Left kidney (tissue), 2 donors: Measurements from ENCODE around the gene GNB5. TPM values are rescaled to one million over a fixed set of nuclear protein-coding genes. Genes with fewer than 3 reads are reported as not detected.
A peak's percentile ranks its signal among the peaks of the same experiment; 100 is the strongest.
"Not testable (repeated sequence)": the region's sequence is repeated elsewhere in the genome, so short reads cannot be mapped to it uniquely, and the experiment has no call there.

Experiments
- DNase-seq: peaks from one replicate; pipeline ENCODE4 v3.0.0-alpha.2; 2013
- polyA plus RNA-seq: library from polyadenylated mRNA; unstranded; fragments of 120-200 nt; gene quantifications from one replicate; pipeline ENCODE4 v1.2.1, GENCODE V29; 2013; ENCODE audit not compliant: insufficient read length

Gene GNB5
- polyA plus RNA-seq, 1 donor = 16.9 TPM

DNA sequence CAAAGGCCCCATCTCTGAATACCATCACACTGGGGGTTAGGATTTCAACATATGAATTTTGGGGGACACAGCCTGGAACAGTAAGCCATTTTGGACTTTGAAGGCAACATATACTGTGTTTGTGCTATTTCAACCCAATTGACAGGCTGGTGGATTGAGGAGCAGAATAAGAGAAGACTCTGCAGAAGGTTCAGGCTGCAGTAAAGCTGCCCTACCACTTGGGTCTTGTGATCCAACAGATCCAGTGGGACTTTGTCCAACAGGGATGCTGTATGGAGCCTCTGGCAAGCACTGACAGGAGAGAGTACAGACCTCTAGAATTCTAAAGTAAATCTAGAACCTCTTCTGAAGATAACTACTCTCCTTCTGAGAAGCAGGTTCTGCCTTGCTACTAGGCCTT, 77.5 kb downstream of the GNB5 start:
- no peak for DNase-seq

DNA sequence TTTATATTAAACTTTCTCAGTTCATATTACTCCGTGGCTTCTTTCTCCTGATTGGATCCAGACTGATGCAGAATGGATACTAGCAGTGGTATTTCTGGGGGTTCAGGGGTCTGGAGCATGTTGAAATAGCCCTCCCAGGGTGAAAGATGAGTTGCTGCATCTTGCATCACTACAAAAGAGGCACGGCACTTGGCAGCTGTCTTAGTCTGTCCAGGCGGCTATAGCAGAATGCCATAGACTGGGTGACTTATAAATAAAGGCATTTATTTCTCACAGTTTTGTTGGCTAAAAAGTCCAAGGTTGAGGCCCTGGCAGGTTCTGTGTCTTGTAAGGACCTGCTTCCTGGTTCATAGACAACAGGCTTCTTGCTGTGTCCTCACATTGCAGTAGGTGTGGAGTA, 78.0 kb downstream of the GNB5 start:
- DNase-seq = no peak

DNA sequence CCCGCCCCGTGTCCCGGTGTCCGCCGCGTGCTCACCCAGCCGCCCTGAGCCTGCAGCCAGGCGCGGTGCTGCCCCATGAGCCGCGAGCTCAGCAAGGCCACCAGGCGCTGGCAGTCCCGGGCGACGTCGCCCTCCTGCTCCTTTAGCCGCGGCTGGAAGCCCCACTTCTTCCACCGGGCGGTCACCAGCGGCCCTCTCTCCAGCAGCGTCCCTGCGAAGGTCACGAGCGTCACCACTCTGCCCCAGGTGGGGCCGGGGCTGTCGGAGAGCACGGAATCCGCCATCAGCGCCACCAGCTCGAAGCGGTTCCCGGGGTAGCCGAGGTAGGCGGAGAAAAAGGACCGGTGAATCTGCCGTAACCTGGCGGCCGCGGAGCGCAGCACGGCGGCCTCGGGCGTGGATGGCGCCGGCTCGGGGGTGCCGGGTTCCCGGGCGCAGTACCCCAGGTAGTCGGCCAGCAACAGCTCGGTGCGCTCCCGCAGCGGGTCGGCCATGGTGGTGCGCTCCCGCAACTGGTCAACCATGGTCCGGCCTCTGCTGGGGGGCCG, 78.9 kb downstream of the GNB5 start:
- DNase-seq = peak; percentile 35

- DNase-seq = no peak
Observed at GRCh38 chr15:52111517-52112202, 79.5 kb downstream of the GNB5 start.

GRCh38 chr15:52109559-52110451, 81.4 kb downstream of the GNB5 start:
- no peak for DNase-seq

GRCh38 chr15:52107238-52107637, 84.0 kb downstream of the GNB5 start:
- no peak for DNase-seq

GRCh38 chr15:52106641-52107040, 84.6 kb downstream of the GNB5 start:
- no peak for DNase-seq

- DNase-seq = no peak
Observed at GRCh38 chr15:52105846-52106245, 85.3 kb downstream of the GNB5 start.

DNA sequence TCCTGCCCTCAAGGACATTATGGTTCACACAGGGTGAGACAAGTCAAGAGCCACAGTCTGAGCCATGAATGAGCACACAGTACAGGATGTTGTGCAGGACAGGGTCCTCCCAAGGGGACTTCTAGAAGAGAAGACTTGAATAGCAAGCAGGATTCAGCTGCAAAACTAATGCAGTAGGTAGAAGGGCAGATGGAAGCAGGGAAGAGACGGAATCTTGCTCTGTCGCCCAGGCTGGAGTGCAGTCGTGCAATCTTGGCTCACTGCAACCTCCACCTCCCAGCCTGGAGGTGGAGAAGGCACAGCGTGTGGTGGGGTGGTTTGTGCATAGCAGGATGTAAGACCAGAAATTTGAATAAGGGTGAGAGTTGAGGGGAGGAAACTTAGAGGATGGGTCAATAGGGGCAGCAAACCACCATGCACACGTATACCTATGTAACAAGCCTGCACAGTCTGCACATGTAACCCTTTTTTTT, 86.6 kb downstream of the GNB5 start:
- no peak for DNase-seq

DNA sequence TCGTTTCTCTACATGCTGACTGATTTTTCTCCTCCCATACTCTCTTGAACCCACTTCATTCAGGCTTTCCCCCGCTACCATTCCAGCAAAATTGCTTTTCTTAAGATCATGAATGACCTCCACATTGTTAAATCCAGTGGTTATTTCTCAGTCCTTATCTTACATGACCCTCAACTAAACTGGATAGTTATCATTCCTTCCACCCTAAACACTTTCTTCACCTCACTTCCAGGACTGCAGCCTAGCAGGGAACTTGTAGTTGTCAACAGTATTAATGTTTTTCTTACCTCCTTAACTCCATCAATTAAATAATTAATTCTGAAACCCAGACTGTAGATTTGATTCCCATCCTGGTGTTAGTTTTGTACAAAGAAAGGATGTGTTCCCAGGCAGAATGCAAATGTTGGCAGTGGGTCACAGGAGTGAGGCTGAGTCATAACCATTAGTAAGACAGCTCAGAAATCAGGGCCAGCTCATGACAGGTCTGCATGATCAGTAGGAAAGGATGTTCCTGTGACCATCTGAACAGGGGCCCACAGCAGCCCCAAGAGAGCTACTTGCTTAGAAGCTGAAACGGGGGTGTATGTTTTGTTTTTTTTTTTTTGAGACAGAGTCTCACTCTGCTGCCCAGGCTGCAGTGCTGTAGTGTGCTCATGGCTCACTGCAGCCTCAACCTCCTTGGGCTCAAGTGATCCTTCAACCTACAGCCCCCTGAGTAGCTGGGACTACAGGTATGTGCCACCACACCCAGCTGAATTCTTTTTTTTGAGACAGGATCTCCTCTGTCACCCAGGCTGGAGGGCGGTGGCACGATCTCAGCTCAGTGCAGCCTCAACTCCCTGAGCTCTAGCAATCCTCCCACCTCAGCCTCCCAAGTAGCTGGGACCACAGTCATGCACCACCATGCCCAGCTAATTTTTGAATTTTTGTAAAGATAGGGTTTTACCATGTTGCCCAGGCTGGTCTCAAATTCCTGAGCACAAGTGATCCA, 87.7 kb downstream of the GNB5 start:
- DNase-seq = no peak

DNA sequence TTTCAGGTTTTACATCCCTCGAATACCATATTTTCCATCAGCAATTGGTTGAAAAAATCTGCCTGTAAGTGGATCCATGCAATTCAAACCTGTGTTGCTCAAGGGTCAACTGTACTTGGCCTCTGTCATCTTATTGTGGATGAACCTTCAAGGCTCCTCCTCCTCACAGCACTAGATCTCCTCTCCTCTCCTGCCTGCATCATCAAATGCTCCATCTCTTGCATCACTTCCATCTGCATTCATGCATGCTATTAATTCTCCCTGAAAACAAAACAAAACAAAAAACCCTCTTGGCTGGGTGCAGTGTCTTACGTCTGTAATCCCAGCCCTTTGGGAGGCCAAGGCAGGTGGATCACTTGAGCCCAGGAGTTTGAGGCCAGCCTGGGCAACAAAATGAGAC, 88.7 kb downstream of the GNB5 start:
- DNase-seq = no peak

GRCh38 chr15:52101542-52102323, 89.5 kb downstream of the GNB5 start:
- DNase-seq = no peak

DNA sequence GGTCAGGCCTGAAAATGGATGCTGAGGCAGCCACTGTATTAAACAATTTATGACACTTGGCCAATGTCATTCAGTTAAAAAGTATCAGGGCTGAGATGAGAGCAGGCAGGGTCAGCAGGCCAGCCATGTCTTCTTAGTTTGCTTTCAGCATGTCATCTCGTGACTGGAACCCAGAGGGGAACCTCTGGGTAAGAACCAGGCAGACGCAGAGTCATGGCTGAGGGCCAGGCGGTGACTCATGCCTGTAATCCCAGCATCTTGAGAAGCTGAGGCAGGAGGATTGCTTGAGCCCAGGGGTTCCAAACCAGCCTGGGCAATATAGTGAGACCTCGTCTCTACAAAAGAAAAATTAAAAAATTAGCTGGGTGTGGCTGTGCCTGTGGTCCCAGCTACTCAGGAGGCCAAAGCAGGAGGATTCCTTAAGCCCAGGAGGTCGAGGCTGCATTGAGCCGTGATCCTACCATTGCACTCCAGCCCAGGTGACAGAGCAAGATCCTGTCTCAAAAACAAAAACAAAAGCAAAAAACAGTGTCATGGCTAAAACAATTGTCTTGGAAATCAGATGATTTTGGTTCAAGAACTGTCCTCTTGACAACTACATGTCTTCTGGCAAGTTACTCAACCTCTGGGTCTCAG, 90.3 kb downstream of the GNB5 start:
- DNase-seq = no peak

GRCh38 chr15:52099651-52100272, 91.4 kb downstream of the GNB5 start:
- no peak for DNase-seq

GRCh38 chr15:52098323-52098722, 92.9 kb downstream of the GNB5 start:
- no peak for DNase-seq

DNA sequence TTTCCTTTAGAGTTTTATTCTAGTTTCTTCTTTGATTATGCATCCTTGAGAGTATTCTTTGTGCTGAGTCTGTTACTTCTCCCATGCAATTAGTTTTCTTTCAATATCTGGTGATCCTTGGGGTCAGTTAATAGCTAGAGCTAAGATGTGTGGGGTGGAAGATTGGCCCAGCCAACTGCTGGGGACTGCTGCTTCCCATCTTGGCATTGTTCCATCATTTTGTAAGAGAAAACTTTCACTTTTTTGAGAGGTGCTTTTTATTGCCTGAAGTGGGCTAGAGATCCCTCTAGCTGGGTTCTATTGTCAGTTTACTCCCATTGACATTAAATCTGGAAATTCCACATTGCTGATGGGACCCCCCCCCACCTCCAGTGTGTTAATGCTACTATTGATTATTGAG, 94.0 kb downstream of the GNB5 start:
- no peak for DNase-seq

GRCh38 chr15:52096536-52096935, 94.7 kb downstream of the GNB5 start:
- not testable (repeated sequence) for DNase-seq

DNA sequence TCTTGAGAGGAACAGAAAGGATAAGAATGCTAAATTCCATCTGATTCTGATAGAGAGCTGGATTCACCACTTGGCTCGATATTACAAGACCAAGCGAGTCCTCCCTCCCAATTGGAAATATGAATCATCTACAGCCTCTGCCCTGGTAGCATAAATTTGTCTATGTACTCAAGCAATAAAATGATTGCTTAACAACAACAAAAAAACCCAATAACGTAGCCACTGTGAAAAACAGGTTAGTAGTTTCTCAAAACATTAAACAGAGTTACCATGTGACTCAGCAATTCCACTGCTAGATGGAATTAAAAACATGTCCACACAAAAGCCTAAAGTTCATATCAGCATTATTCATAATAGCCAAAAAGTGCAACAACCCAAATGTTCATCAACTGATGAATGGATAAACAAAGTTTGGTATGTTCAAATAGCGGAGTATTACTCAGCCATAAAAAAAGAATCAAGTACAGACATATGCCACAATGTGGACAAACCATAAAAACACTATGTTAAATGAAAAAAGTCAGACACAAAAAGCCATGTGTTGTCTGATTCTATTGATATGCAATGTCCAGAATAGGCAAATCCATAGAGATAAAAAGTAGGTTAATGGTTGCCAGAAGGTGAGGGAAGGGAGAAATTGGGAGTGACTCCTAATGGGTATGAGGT, 95.5 kb downstream of the GNB5 start:
- no peak for DNase-seq

GRCh38 chr15:52094811-52095584, 96.2 kb downstream of the GNB5 start:
- no peak for DNase-seq
